Measurements from ENCODE around the gene TNS1. TPM values are rescaled to one million over a fixed set of nuclear protein-coding genes. Genes with fewer than 3 reads are reported as not detected.

The TNS1 gene
- total and polyA plus RNA-seq, 2 experiments from 2014 or later, result 16.2 to 27.6 TPM

DNA sequence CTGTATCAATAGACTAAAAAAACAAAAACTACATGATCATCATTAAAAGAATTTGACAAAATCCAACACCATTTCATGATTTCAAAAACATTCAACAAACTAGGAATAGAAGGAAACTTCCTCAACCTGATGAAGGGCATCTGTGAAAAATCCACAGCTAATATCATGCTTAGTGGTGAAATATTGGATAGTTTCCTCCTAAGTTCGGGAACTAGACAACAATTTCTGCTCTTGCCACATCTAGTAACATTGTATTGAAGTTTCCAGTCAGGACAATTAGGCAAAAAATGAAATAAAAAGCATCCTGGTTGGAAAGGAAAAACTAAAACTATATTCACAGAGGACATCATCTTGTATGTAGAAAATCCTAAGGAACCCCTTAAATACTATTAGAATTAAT lies 34.8 kb downstream of the TNS1 start:
- Histone ChIP-seq H3K79me2 (peaks cover 26% of the 10 kb centered on the region), H3K27ac (no peak overlapping the region), H3K4me1 (ENCODE audit: insufficient read depth) (peaks cover 26% of the 10 kb centered on the region), H3K9me3 (ENCODE audit: low read depth) (no peaks in the 10 kb centered on the region), H3K27me3 (no peaks in the 10 kb centered on the region), H3K4me3 (no peak overlapping the region), H3K9me2 (replicated peaks; ENCODE audit: insufficient read depth) (no peaks in the 10 kb centered on the region), H2AFZ (no peak overlapping the region), H3K4me2 (no peak overlapping the region), H4K20me1 (ENCODE audit: insufficient read depth, poor library complexity, severe bottlenecking) (no peaks in the 10 kb centered on the region), H3K36me3 (replicated peaks; ENCODE audit: insufficient read depth, low read depth) (no peaks in the 10 kb centered on the region)
- DNase-seq (ENCODE audit: low spot score), result no peak
- 86% methylated on average over 1 of the region's 1 CpG for WGBS (ENCODE audit: low lambda C conversion rate, missing lambda C conversion rate)
- TF ChIP-seq, protein P1, sequence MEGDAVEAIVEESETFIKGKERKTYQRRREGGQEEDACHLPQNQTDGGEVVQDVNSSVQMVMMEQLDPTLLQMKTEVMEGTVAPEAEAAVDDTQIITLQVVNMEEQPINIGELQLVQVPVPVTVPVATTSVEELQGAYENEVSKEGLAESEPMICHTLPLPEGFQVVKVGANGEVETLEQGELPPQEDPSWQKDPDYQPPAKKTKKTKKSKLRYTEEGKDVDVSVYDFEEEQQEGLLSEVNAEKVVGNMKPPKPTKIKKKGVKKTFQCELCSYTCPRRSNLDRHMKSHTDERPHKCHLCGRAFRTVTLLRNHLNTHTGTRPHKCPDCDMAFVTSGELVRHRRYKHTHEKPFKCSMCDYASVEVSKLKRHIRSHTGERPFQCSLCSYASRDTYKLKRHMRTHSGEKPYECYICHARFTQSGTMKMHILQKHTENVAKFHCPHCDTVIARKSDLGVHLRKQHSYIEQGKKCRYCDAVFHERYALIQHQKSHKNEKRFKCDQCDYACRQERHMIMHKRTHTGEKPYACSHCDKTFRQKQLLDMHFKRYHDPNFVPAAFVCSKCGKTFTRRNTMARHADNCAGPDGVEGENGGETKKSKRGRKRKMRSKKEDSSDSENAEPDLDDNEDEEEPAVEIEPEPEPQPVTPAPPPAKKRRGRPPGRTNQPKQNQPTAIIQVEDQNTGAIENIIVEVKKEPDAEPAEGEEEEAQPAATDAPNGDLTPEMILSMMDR (IDR thresholded peaks at IDR 0.05; ENCODE audit: poor library complexity), result no peak
- TF ChIP-seq EZH2phosphoT487 (IDR thresholded peaks at IDR 0.05; ENCODE audit: low read depth, severe bottlenecking, unreplicated experiment) (no peak), EZH2 (IDR thresholded peaks at IDR 0.05; ENCODE audit: borderline replicate concordance) (no peak)

DNA sequence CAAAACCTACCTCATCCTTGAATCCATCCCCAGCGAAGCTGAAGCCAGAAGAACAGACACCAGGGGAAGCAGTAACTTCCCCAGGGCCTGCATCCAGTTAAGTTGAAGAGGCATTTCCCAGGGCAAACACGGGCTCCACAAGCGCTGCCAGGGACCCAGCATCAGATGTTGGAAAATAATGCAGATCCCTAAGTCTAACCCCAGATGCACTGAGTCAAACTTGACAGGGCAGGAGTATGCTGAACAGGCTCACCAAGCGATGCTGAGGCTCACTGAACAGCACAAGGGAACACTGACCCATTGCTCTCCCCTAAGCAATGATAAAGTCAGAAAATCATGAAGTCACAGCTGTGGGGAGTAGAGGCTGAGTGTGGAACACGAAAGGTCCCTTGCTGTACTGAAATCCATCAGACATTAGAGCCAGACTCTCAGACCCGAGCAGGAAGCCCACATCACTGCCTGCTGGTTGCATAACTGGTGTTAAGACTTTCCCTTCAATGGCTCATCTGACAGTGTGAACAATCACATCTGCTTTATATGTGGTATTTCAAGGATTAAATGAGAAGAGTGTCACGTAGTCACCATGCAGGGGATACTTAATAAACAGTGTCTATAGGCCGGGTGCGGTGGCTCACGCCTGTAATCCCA lies 36.2 kb downstream of the TNS1 start:
- H3K4me2 ChIP-seq, result peak overlapping the region; percentile 57
- TF ChIP-seq, protein P1 (IDR thresholded peaks at IDR 0.05; ENCODE audit: poor library complexity), result no peak
- TF ChIP-seq EZH2phosphoT487 (IDR thresholded peaks at IDR 0.05; ENCODE audit: low read depth, severe bottlenecking, unreplicated experiment) (no peak), EZH2 (IDR thresholded peaks at IDR 0.05; ENCODE audit: borderline replicate concordance) (no peak)
- no peak overlapping the region for H2AFZ ChIP-seq
- H3K4me3 ChIP-seq, result no peak overlapping the region
- DNase-seq (ENCODE audit: low spot score), result no peak
- H3K79me2 ChIP-seq, result peaks cover 26% of the 10 kb centered on the region
- no peaks in the 10 kb centered on the region for H3K9me2 ChIP-seq (replicated peaks; ENCODE audit: insufficient read depth)
- no peaks in the 10 kb centered on the region for H4K20me1 ChIP-seq (ENCODE audit: insufficient read depth, poor library complexity, severe bottlenecking)
- no peaks in the 10 kb centered on the region for H3K27me3 ChIP-seq
- no peaks in the 10 kb centered on the region for H3K9me3 ChIP-seq (ENCODE audit: low read depth)
- peak overlapping the region; percentile 67 for H3K27ac ChIP-seq
- WGBS (ENCODE audit: low lambda C conversion rate, missing lambda C conversion rate), result 70% methylated on average over 10 of the region's 10 CpGs
- peaks cover 25% of the 10 kb centered on the region for H3K4me1 ChIP-seq (ENCODE audit: insufficient read depth)
- H3K36me3 ChIP-seq (replicated peaks; ENCODE audit: insufficient read depth, low read depth), result no peaks in the 10 kb centered on the region

DNA sequence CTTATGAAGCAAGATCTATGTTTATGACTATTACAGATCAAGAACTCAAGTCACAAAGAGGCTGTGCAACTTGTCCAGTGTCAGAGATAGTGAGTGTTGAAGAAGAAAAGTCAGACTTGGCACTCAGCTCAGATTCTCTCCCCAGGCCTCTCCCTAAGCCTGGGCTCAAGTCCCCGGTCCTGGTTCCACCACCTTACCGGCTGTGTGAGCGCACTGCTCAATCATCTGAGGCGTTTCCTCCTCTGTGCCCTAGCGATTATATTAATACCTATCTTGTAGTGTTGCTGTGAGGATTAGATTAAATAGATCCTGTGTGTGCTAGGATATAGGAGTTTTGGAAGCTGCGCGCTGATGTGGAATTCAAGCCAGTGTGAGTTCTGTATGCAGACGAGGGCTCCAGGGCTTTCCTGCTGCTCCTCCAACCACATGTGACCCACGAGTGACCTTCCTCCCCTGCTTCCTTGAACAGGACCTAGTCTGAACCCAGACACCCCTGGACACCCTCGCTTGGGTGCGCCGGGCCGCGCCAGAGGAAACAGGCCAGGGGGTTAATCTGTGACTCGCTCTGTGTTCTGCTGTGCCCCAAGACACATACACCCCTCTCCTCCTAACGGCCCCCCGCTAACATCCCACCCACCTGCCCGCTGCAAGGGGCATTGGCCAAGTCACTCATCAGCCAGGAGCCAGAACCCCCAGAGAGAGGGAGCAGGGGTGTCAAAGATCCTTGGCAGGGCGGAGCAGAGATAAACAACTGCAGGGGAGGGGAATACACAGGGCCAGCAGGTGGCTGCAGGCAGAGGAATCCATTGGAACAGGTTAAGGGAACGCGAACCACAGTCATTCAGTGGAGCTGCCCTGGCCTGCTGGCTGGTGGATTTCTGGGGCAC lies 38.3 kb downstream of the TNS1 start:
- H3K27me3 ChIP-seq, result no peaks in the 10 kb centered on the region
- TF ChIP-seq EZH2phosphoT487 (IDR thresholded peaks at IDR 0.05; ENCODE audit: low read depth, severe bottlenecking, unreplicated experiment) (no peak), EZH2 (IDR thresholded peaks at IDR 0.05; ENCODE audit: borderline replicate concordance) (no peak)
- TF ChIP-seq, protein P1 (IDR thresholded peaks at IDR 0.05; ENCODE audit: poor library complexity), result no peak
- no peaks in the 10 kb centered on the region for H4K20me1 ChIP-seq (ENCODE audit: insufficient read depth, poor library complexity, severe bottlenecking)
- H3K4me2 ChIP-seq, result peak overlapping the region; percentile 57
- H3K9me3 ChIP-seq (ENCODE audit: low read depth), result no peaks in the 10 kb centered on the region
- no peak overlapping the region for H3K4me3 ChIP-seq
- H2AFZ ChIP-seq, result no peak overlapping the region
- H3K9me2 ChIP-seq (replicated peaks; ENCODE audit: insufficient read depth), result no peaks in the 10 kb centered on the region
- peaks cover 31% of the 10 kb centered on the region for H3K4me1 ChIP-seq (ENCODE audit: insufficient read depth)
- H3K36me3 ChIP-seq (replicated peaks; ENCODE audit: insufficient read depth, low read depth), result no peaks in the 10 kb centered on the region
- DNase-seq (ENCODE audit: low spot score), result no peak
- H3K79me2 ChIP-seq, result peaks cover 14% of the 10 kb centered on the region
- peak overlapping the region; percentile 67 for H3K27ac ChIP-seq
- WGBS (ENCODE audit: low lambda C conversion rate, missing lambda C conversion rate), result 65% methylated on average over 21 of the region's 21 CpGs

Measured in hepatocyte (in vitro differentiated cells).